RWPE2 (cell line): ENCODE measurements around the gene METTL24.

ENCODE experiments used
- ATAC-seq: fragments of 200-7000 bp; cut with Tn5 transposase; 3 replicates; pipeline ENCODE4 v1.9.1; 2021; ENCODE audit warnings: low read depth
- DNase-seq: peaks from one replicate; pipeline ENCODE4 v3.0.0-alpha.2; 2020; ENCODE audit warnings: low spot score
- H3K27ac ChIP-seq: fragments of 450-650 bp; 2 replicates; pipeline ENCODE4 v1.5.1; 2017; ENCODE audit warnings: mild to moderate bottlenecking; ENCODE audit not compliant: poor library complexity, severe bottlenecking
- H3K27me3 ChIP-seq: fragments of 250-450 bp; sonication (Bioruptor Pico); 2 replicates; pipeline ENCODE4 v1.5.1; 2021; ENCODE audit warnings: mild to moderate bottlenecking, moderate library complexity; ENCODE audit not compliant: insufficient read depth, poor library complexity, severe bottlenecking
- H3K36me3 ChIP-seq: fragments of 250-450 bp; sonication (Bioruptor Pico); 2 replicates; pipeline ENCODE4 v1.5.1; 2020; ENCODE audit warnings: low read depth, mild to moderate bottlenecking, moderate library complexity
- H3K4me1 ChIP-seq: fragments of 250-450 bp; sonication (Bioruptor Pico); 2 replicates; pipeline ENCODE4 v1.5.1; 2021; ENCODE audit warnings: mild to moderate bottlenecking, moderate library complexity; ENCODE audit not compliant: insufficient read depth, poor library complexity, severe bottlenecking
- H3K4me3 ChIP-seq: fragments of 250-450 bp; sonication (Bioruptor Pico); 2 replicates; pipeline ENCODE4 v1.5.1; 2021; ENCODE audit warnings: mild to moderate bottlenecking, moderate library complexity; ENCODE audit not compliant: severe bottlenecking
- H3K9me3 ChIP-seq: fragments of 250-450 bp; sonication (Bioruptor Pico); 2 replicates; pipeline ENCODE4 v1.5.1; 2021; ENCODE audit warnings: mild to moderate bottlenecking, moderate library complexity; ENCODE audit not compliant: severe bottlenecking
- CTCF ChIP-seq: fragments of 450-650 bp; IDR thresholded peaks from one replicate; pipeline ENCODE4 v1.5.1; 2017; ENCODE audit warnings: mild to moderate bottlenecking, moderate library complexity; ENCODE audit not compliant: poor library complexity, severe bottlenecking

METTL24 gene

GRCh38 chr6:110399219-110400071 lies 41.3 kb upstream of the METTL24 start:
- Histone ChIP-seq H3K27ac (no peak overlapping the region), H3K4me3 (no peak overlapping the region), H3K9me3 (no peaks in the 10 kb centered on the region)

GRCh38 chr6:110398778-110399177 lies 40.6 kb upstream of the METTL24 start:
- H3K27me3 ChIP-seq = no peaks in the 10 kb centered on the region
- H3K36me3 ChIP-seq = no peaks in the 10 kb centered on the region
- H3K27ac ChIP-seq = no peak overlapping the region
- no peaks in the 10 kb centered on the region for H3K9me3 ChIP-seq
- H3K4me3 ChIP-seq = no peak overlapping the region
- DNase-seq (no peak), ATAC-seq (peak; percentile 67; the same call in 2 of the 3 replicates)
- TF ChIP-seq CTCF = no peak
- no peaks in the 10 kb centered on the region for H3K4me1 ChIP-seq

More at GRCh38 chr6:110399219-110400071, 41.3 kb upstream of the METTL24 start:
- TF ChIP-seq CTCF = no peak
- Histone ChIP-seq H3K36me3 (no peaks in the 10 kb centered on the region), H3K4me1 (no peaks in the 10 kb centered on the region), H3K27me3 (no peaks in the 10 kb centered on the region)
- ATAC-seq (no peak), DNase-seq (no peak)

- H3K27me3 ChIP-seq = no peaks in the 10 kb centered on the region
- no peaks in the 10 kb centered on the region for H3K4me1 ChIP-seq
- no peak overlapping the region for H3K27ac ChIP-seq
- no peaks in the 10 kb centered on the region for H3K9me3 ChIP-seq
- ATAC-seq = no peak
- no peak for DNase-seq
- TF ChIP-seq CTCF = no peak
- H3K4me3 ChIP-seq = no peak overlapping the region
- H3K36me3 ChIP-seq = no peaks in the 10 kb centered on the region
Measured at GRCh38 chr6:110395221-110395620, 37.1 kb upstream of the METTL24 start.

- DNase-seq (no peak), ATAC-seq (no peak)
- Histone ChIP-seq H3K36me3 (no peaks in the 10 kb centered on the region), H3K4me1 (no peaks in the 10 kb centered on the region), H3K27ac (no peak overlapping the region), H3K27me3 (no peaks in the 10 kb centered on the region), H3K4me3 (no peak overlapping the region), H3K9me3 (no peaks in the 10 kb centered on the region)
- no peak for TF ChIP-seq CTCF
Measured at GRCh38 chr6:110394409-110394808, 36.3 kb upstream of the METTL24 start.

- DNase-seq (no peak), ATAC-seq (no peak)
- Histone ChIP-seq H3K27me3 (no peaks in the 10 kb centered on the region), H3K9me3 (no peaks in the 10 kb centered on the region), H3K36me3 (no peaks in the 10 kb centered on the region), H3K27ac (no peak overlapping the region), H3K4me3 (no peak overlapping the region), H3K4me1 (no peaks in the 10 kb centered on the region)
- no peak for TF ChIP-seq CTCF
Measured at GRCh38 chr6:110392727-110393126, 34.6 kb upstream of the METTL24 start.
